HCEC 1CT (cell line): Measurements from ENCODE around the gene TP63.

Experiments used
- DNase-seq: peaks from one replicate; pipeline ENCODE4 v3.0.0-alpha.2; 2017

The TP63 gene

GRCh38 chr3:189937302-189938127 is 306.3 kb downstream of the TP63 start:
- DNase-seq: peak; percentile 100

DNA sequence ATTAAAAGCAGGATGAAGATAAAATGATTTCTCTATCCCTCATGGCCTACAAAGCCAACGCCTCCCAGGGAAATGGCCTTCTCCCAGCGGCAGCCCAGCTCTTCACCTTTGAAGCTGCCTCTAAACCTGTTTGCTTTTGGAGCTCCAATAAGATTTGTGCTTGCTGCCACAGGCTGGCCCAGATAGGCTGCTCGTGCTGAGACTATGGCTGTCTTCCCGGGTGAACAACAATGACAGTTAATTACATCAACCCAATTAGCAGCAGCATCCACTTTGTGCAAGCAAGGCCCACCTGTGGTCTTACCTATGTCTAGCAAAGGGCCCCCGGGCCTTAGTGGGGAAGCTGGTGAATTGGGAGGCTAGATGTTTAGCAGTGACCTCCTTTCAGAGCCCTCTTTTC is 309.9 kb downstream of the TP63 start:
- no peak for DNase-seq

- peak; percentile 36 for DNase-seq
Measured at GRCh38 chr3:189941679-189942078, 310.5 kb downstream of the TP63 start.

GRCh38 chr3:189942948-189943347 is 311.8 kb downstream of the TP63 start:
- DNase-seq: no peak

- no peak for DNase-seq
Measured at GRCh38 chr3:189944285-189945145, 313.3 kb downstream of the TP63 start.

DNA sequence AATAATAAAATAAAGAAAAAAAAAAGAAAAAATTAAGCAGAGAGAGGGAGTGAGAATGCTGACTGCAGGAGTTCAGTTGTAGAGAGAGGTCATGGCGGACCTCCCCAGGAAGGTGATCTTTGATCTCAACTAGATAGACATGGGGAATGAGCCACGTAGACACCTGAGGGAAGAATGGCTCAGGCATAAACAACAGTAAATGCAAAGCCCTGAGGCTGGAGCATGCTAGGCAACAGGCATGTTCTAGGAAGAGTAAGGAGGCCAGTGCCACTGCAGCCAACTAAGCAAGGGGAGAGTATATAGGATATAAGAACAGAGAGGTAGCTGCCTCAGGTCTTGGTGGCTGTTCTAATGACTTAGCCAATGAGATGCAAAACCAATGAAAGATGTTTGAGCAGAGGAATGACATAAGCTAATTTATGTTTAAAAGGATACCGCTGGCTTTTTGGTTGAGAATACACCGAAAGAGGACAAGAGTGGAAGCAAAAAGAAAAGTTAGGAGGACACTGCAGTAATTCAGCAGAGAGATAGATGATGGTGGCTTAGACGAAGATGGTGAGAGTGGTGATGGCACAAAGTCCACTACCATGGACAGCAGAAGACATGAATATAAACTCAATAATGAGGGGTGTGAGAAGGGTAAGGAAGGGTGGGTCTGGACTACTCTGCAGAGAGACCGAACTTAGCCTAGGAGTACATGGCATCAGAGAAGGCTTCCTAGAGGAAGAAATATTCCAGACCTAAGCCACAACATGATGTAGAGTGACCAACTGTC is 314.9 kb downstream of the TP63 start:
- DNase-seq: no peak
